ENCODE measurements around the gene EPDR1.

- TF ChIP-seq YY1 (IDR thresholded peaks at IDR 0.05; ENCODE audit: insufficient read depth, insufficient read length) = no peak
- TF ChIP-seq ZNF274 (IDR thresholded peaks at IDR 0.05; ENCODE audit: low read depth, low read length) = no peak
These were observed 3.5 kb upstream of the EPDR1 start, which contains the start of gene SFRP4 for GRCh38 chr7:37916673-37917660.
